Measurements from ENCODE around the gene PIGC.
"Not testable (repeated sequence)": the region's sequence is repeated elsewhere in the genome, so short reads cannot be mapped to it uniquely, and the experiment has no call there.

PIGC gene

GRCh38 chr1:172442843-172443565 is 865 bp downstream of the PIGC start:
- H3K27me3 ChIP-seq (ENCODE audit: control insufficient read depth in 5 of 5, insufficient read depth in 4 of 5, low read length in 5 of 5) = no peaks in the 10 kb centered on the region
- H3K4me1 ChIP-seq (ENCODE audit: control insufficient read depth in 5 of 5, insufficient read depth in 5 of 5, low read length in 5 of 5) = peaks cover 0 to 22% (median 21%) of the 10 kb centered on the region in 5 donors
- H3K36me3 ChIP-seq (ENCODE audit: control insufficient read depth in 5 of 5, insufficient read depth in 5 of 5, low read length in 5 of 5) = peaks cover 0 to 14% (median 5%) of the 10 kb centered on the region in 5 donors
- H3K9me3 ChIP-seq (ENCODE audit: control insufficient read depth in 5 of 5, low read length in 5 of 5) = no peaks in the 10 kb centered on the region
- H3K4me3 ChIP-seq (ENCODE audit: low read depth in 1 of 5, low read length in 5 of 5) = peak overlapping the region; percentile 69 to 92 (median 85)
- peak overlapping the region; percentile 61 for H3K27ac ChIP-seq (ENCODE audit: low read depth, low read length)
- H3K9ac ChIP-seq (ENCODE audit: low read length in 5 of 5) = peak overlapping the region; percentile 8 to 96 (median 90)

GRCh38 chr1:172442404-172442803 is 1.5 kb downstream of the PIGC start:
- Histone ChIP-seq H3K9me3 (ENCODE audit: control insufficient read depth in 5 of 5, low read length in 5 of 5) (peaks cover 0 to 3% (median 0%) of the 10 kb centered on the region in 5 donors), H3K36me3 (ENCODE audit: control insufficient read depth in 5 of 5, insufficient read depth in 5 of 5, low read length in 5 of 5) (peaks cover 0 to 14% (median 5%) of the 10 kb centered on the region in 5 donors), H3K27me3 (ENCODE audit: control insufficient read depth in 5 of 5, insufficient read depth in 4 of 5, low read length in 5 of 5) (no peaks in the 10 kb centered on the region), H3K9ac (ENCODE audit: low read length in 5 of 5) (no peak overlapping the region), H3K4me3 (ENCODE audit: low read depth in 1 of 5, low read length in 5 of 5) (peak overlapping the region in 2 of 5 donors; percentile 23 to 92), H3K27ac (ENCODE audit: low read depth, low read length) (no peak overlapping the region), H3K4me1 (ENCODE audit: control insufficient read depth in 5 of 5, insufficient read depth in 5 of 5, low read length in 5 of 5) (peaks cover 0 to 22% (median 16%) of the 10 kb centered on the region in 5 donors)

- H3K4me1 ChIP-seq (ENCODE audit: control insufficient read depth in 5 of 5, insufficient read depth in 5 of 5, low read length in 5 of 5); H3K9me3 ChIP-seq (ENCODE audit: control insufficient read depth in 5 of 5, low read length in 5 of 5); H3K27ac ChIP-seq (ENCODE audit: low read depth, low read length); H3K4me3 ChIP-seq (ENCODE audit: low read depth in 1 of 5, low read length in 5 of 5); H3K27me3 ChIP-seq (ENCODE audit: control insufficient read depth in 5 of 5, insufficient read depth in 4 of 5, low read length in 5 of 5); H3K9ac ChIP-seq (ENCODE audit: low read length in 5 of 5): not testable (repeated sequence)
- H3K36me3 ChIP-seq (ENCODE audit: control insufficient read depth in 5 of 5, insufficient read depth in 5 of 5, low read length in 5 of 5) = peaks cover 0 to 12% (median 5%) of the 10 kb centered on the region in 5 donors
Measured at GRCh38 chr1:172437183-172437582, 6.7 kb downstream of the PIGC start.

- H3K4me3 ChIP-seq (ENCODE audit: low read depth in 1 of 5, low read length in 5 of 5) = no peak overlapping the region
- peaks cover 0 to 3% (median 0%) of the 10 kb centered on the region in 5 donors for H3K4me1 ChIP-seq (ENCODE audit: control insufficient read depth in 5 of 5, insufficient read depth in 5 of 5, low read length in 5 of 5)
- no peaks in the 10 kb centered on the region for H3K27me3 ChIP-seq (ENCODE audit: control insufficient read depth in 5 of 5, insufficient read depth in 4 of 5, low read length in 5 of 5)
- no peak overlapping the region for H3K27ac ChIP-seq (ENCODE audit: low read depth, low read length)
- H3K9me3 ChIP-seq (ENCODE audit: control insufficient read depth in 5 of 5, low read length in 5 of 5) = peaks cover 0 to 3% (median 0%) of the 10 kb centered on the region in 5 donors
- peaks cover 0 to 8% (median 0%) of the 10 kb centered on the region in 5 donors for H3K36me3 ChIP-seq (ENCODE audit: control insufficient read depth in 5 of 5, insufficient read depth in 5 of 5, low read length in 5 of 5)
- H3K9ac ChIP-seq (ENCODE audit: low read length in 5 of 5) = no peak overlapping the region
Measured at GRCh38 chr1:172431721-172432192, 12.1 kb downstream of the PIGC start.

GRCh38 chr1:172431204-172431603 is 12.7 kb downstream of the PIGC start:
- Histone ChIP-seq H3K27ac (ENCODE audit: low read depth, low read length) (no peak overlapping the region), H3K4me1 (ENCODE audit: control insufficient read depth in 5 of 5, insufficient read depth in 5 of 5, low read length in 5 of 5) (peaks cover 0 to 3% (median 0%) of the 10 kb centered on the region in 5 donors), H3K4me3 (ENCODE audit: low read depth in 1 of 5, low read length in 5 of 5) (no peak overlapping the region), H3K9me3 (ENCODE audit: control insufficient read depth in 5 of 5, low read length in 5 of 5) (peaks cover 0 to 2% (median 0%) of the 10 kb centered on the region in 5 donors), H3K36me3 (ENCODE audit: control insufficient read depth in 5 of 5, insufficient read depth in 5 of 5, low read length in 5 of 5) (peaks cover 0 to 8% (median 0%) of the 10 kb centered on the region in 5 donors), H3K27me3 (ENCODE audit: control insufficient read depth in 5 of 5, insufficient read depth in 4 of 5, low read length in 5 of 5) (no peaks in the 10 kb centered on the region), H3K9ac (ENCODE audit: low read length in 5 of 5) (no peak overlapping the region)

- H3K9ac ChIP-seq (ENCODE audit: low read length in 5 of 5) = no peak overlapping the region
- no peak overlapping the region for H3K4me3 ChIP-seq (ENCODE audit: low read depth in 1 of 5, low read length in 5 of 5)
- peaks cover 0 to 8% (median 0%) of the 10 kb centered on the region in 5 donors for H3K36me3 ChIP-seq (ENCODE audit: control insufficient read depth in 5 of 5, insufficient read depth in 5 of 5, low read length in 5 of 5)
- no peaks in the 10 kb centered on the region for H3K9me3 ChIP-seq (ENCODE audit: control insufficient read depth in 5 of 5, low read length in 5 of 5)
- H3K27ac ChIP-seq (ENCODE audit: low read depth, low read length) = no peak overlapping the region
- no peaks in the 10 kb centered on the region for H3K27me3 ChIP-seq (ENCODE audit: control insufficient read depth in 5 of 5, insufficient read depth in 4 of 5, low read length in 5 of 5)
- H3K4me1 ChIP-seq (ENCODE audit: control insufficient read depth in 5 of 5, insufficient read depth in 5 of 5, low read length in 5 of 5) = peaks cover 0 to 3% (median 0%) of the 10 kb centered on the region in 5 donors
Measured at GRCh38 chr1:172430128-172430454, 13.8 kb downstream of the PIGC start.

- peaks cover 0 to 8% (median 0%) of the 10 kb centered on the region in 5 donors for H3K36me3 ChIP-seq (ENCODE audit: control insufficient read depth in 5 of 5, insufficient read depth in 5 of 5, low read length in 5 of 5)
- no peaks in the 10 kb centered on the region for H3K9me3 ChIP-seq (ENCODE audit: control insufficient read depth in 5 of 5, low read length in 5 of 5)
- H3K4me3 ChIP-seq (ENCODE audit: low read depth in 1 of 5, low read length in 5 of 5) = no peak overlapping the region
- H3K27ac ChIP-seq (ENCODE audit: low read depth, low read length) = no peak overlapping the region
- H3K9ac ChIP-seq (ENCODE audit: low read length in 5 of 5) = no peak overlapping the region
- no peaks in the 10 kb centered on the region for H3K27me3 ChIP-seq (ENCODE audit: control insufficient read depth in 5 of 5, insufficient read depth in 4 of 5, low read length in 5 of 5)
- peaks cover 0 to 3% (median 0%) of the 10 kb centered on the region in 5 donors for H3K4me1 ChIP-seq (ENCODE audit: control insufficient read depth in 5 of 5, insufficient read depth in 5 of 5, low read length in 5 of 5)
Measured at GRCh38 chr1:172429331-172430127, 14.3 kb downstream of the PIGC start.

GRCh38 chr1:172427191-172427590 is 16.7 kb downstream of the PIGC start:
- no peaks in the 10 kb centered on the region for H3K9me3 ChIP-seq (ENCODE audit: control insufficient read depth in 5 of 5, low read length in 5 of 5)
- H3K4me3 ChIP-seq (ENCODE audit: low read depth in 1 of 5, low read length in 5 of 5) = no peak overlapping the region
- no peaks in the 10 kb centered on the region for H3K27me3 ChIP-seq (ENCODE audit: control insufficient read depth in 5 of 5, insufficient read depth in 4 of 5, low read length in 5 of 5)
- no peak overlapping the region for H3K27ac ChIP-seq (ENCODE audit: low read depth, low read length)
- H3K4me1 ChIP-seq (ENCODE audit: control insufficient read depth in 5 of 5, insufficient read depth in 5 of 5, low read length in 5 of 5) = peaks cover 0 to 3% (median under 1%) of the 10 kb centered on the region in 5 donors
- H3K36me3 ChIP-seq (ENCODE audit: control insufficient read depth in 5 of 5, insufficient read depth in 5 of 5, low read length in 5 of 5) = peaks cover 0 to 8% (median 0%) of the 10 kb centered on the region in 5 donors
- H3K9ac ChIP-seq (ENCODE audit: low read length in 5 of 5) = no peak overlapping the region

GRCh38 chr1:172425339-172425738 is 18.5 kb downstream of the PIGC start:
- H3K4me3 ChIP-seq (ENCODE audit: low read depth in 1 of 5, low read length in 5 of 5) = no peak overlapping the region

GRCh38 chr1:172423336-172423735 is 20.5 kb downstream of the PIGC start:
- Histone ChIP-seq H3K27me3 (ENCODE audit: control insufficient read depth in 5 of 5, insufficient read depth in 4 of 5, low read length in 5 of 5) (no peaks in the 10 kb centered on the region), H3K36me3 (ENCODE audit: control insufficient read depth in 5 of 5, insufficient read depth in 5 of 5, low read length in 5 of 5) (no peaks in the 10 kb centered on the region), H3K27ac (ENCODE audit: low read depth, low read length) (no peak overlapping the region), H3K4me1 (ENCODE audit: control insufficient read depth in 5 of 5, insufficient read depth in 5 of 5, low read length in 5 of 5) (peaks cover 0 to 8% (median 0%) of the 10 kb centered on the region in 5 donors), H3K9ac (ENCODE audit: low read length in 5 of 5) (no peak overlapping the region), H3K4me3 (ENCODE audit: low read depth in 1 of 5, low read length in 5 of 5) (no peak overlapping the region), H3K9me3 (ENCODE audit: control insufficient read depth in 5 of 5, low read length in 5 of 5) (no peaks in the 10 kb centered on the region)

More at GRCh38 chr1:172425339-172425738, 18.5 kb downstream of the PIGC start:
- Histone ChIP-seq H3K9me3 (ENCODE audit: control insufficient read depth in 5 of 5, low read length in 5 of 5) (no peaks in the 10 kb centered on the region), H3K36me3 (ENCODE audit: control insufficient read depth in 5 of 5, insufficient read depth in 5 of 5, low read length in 5 of 5) (no peaks in the 10 kb centered on the region), H3K4me1 (ENCODE audit: control insufficient read depth in 5 of 5, insufficient read depth in 5 of 5, low read length in 5 of 5) (peaks cover 0 to 8% (median 3%) of the 10 kb centered on the region in 5 donors), H3K27me3 (ENCODE audit: control insufficient read depth in 5 of 5, insufficient read depth in 4 of 5, low read length in 5 of 5) (no peaks in the 10 kb centered on the region), H3K9ac (ENCODE audit: low read length in 5 of 5) (no peak overlapping the region), H3K27ac (ENCODE audit: low read depth, low read length) (no peak overlapping the region)

Measured in subcutaneous abdominal adipose tissue (tissue), 5 donors.